GM10847 (cell line): Measurements from ENCODE around the gene MELTF.
A peak's percentile ranks its signal among the peaks of the same experiment; 100 is the strongest.

Experiments
- POLR2A ChIP-seq: IDR thresholded peaks from 2 replicates; pipeline ENCODE4 v1.6.1; 2011; ENCODE audit not compliant: insufficient read length; ENCODE audit errors: extremely low read depth

The MELTF gene

DNA sequence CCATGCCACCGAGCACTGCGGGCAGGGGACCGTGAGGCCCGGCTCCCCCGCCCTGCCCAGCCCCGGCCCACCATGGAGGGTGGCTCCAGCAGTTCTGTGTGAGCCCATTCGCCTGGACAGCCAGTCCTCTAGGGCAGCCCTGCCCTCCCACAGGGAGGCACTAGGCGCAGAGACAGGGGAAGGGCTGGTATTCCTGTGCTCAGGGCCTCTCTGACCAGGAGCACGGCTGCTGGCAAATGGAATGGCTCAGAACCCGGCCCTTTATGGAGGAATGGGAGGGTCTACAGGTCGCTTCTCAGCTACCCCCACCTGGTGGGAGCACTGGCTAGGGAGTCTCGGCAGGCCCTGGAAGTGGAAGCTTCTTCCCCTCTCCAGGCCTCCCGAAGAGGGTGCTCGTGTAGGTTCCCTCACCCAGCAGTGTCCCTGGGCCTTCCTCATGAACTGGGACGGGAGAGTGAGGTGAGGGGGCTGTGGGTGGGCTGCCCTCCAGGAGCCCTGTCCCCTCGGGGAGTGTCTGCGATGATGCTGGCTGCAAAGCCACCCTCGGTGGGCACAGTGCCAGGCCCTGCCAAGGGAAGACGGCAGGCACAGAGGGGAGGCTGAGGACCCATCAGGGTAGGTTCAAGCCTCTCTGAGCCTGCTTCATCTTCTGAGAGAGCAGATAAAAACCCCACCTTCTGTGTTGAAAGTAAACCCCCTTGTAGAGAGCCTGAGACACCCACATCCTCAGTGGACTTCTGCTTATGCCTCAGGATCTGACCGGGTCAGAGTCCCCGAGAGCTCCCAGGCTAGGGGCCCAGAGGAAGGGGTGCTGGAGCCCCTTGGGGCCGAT, 1.5 kb downstream of the MELTF start:
- TF ChIP-seq POLR2A: no peak

DNA sequence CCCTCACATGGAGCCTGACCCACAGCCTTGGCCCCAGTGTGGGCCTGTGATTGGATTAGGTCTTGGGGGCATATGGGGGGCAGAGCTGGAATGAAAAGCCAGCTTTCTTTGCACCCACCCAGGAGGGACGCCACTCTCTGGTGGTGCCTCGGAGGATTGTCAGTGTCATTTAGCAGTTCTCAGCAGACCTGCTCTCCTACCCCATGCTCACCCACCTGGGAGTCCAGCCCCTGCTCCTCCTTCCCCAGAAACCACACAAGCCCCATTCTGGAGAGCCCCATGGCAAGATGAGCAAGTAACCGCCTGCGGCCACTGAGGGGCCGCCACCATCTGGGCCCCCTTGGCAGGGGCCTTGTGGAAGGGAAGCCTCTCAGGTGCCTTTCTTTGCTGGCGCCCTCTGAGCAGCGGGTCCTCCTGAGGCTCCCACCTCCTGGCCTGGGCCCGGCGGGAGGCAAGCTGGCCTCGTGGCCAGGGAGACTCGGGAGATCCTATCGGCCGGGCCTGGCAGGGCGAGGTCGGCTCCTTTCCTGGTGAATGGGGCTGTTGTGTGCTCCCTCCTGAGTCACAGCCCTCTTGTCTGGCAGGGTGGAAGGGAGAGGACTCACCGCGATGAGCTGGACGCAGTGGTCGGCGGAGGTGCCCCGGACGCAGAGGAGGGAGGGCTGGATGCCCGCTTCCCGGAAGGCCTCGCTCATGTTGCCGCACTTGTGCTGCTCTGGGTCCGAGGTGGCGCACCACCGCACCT, 2.3 kb downstream of the MELTF start:
- TF ChIP-seq POLR2A: no peak

DNA sequence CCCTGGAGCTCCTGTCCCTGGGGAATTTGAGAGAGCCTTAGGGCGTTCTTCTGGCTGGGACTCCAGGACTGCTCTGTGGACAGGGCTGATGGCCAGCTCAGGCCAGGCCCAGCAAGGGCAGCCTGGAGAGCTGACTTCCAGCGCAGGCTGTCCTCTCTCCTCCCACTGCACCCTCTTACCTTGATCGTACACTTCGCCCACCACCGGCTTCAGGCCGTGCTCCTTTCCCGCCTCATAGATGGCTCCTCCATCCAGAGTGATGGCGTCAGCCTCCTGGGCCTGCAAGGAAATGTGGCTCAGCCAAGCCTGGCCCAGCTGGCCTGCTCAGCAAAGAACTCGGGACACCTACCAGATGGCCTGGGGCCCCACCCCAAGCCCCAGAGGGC, 3.1 kb downstream of the MELTF start:
- no peak for TF ChIP-seq POLR2A

DNA sequence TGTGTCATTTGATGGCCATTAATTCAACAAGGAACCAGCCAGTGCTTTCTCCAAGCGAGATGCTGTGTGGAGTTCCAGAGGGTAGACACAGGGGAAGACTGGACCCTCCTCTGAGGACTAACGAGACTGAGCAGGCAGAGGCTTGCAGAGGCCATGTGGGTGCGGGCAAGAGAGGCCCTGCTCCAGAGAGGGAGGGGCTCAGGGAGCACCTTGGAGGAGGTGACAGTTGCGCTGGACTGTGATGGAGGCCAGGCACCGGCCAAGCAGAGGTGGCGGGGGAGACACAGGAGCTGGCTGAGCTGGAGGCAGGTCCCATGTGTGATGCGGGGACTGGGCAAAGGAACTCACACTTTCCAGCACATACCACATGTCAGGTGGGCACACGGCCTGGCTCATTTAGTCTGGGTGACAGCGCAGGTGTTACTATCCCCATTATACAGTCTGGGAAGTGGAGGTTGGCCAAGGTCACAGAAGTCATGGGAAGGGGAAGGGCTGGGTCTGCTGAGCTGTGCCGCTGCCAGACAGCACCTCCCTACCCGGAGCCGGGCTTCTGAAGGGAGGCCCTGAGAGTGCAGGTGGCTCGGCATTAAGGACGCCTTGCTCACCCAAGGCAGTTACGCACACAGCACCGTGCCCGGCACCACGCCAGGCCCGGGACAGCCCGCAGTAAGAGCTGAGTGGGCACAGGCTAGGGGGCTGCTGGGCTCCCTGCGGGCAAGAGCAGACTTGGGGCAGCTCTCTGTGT, 3.7 kb downstream of the MELTF start:
- TF ChIP-seq POLR2A: no peak

DNA sequence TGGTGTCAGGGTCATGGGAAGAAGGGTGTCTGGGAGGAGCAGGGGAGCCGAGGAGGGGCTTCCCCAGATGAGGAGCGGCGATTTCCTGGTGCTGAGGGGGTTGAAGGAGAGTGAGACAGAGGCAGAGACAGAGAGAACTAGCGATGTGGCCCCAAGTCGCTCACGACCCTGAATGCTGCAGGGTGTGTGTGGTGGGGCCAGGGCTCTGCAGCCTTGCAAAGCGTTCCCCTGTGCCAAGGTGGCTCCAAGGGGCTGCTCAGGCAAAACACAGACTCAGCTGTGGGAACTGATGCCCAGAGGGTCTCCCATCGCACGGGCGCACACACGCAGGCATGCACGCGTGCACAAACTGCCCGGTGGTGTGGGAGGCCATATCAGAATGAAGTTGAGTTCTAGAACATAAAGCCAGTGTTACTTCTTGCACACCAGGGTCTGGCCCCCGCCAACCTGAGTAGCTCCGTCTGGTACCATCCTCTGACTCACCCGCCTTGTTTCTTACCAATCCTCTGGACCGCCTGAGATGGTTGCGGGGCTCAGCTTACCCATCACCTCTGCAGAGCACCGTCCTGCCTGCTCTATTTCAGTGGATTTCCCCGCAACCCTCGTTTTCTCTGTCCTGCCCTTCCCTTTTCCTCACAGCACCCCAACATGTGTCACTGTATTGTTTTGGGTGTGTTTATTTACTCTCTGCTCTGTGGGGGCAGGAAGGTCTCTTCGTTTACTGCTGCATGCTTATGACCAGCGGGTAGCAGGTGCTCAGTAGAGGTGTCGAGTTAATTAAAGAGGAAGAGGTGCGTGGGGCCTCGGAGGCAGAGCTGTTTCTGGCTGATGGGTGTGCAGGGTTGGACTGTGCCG, 4.5 kb downstream of the MELTF start:
- TF ChIP-seq POLR2A: no peak

DNA sequence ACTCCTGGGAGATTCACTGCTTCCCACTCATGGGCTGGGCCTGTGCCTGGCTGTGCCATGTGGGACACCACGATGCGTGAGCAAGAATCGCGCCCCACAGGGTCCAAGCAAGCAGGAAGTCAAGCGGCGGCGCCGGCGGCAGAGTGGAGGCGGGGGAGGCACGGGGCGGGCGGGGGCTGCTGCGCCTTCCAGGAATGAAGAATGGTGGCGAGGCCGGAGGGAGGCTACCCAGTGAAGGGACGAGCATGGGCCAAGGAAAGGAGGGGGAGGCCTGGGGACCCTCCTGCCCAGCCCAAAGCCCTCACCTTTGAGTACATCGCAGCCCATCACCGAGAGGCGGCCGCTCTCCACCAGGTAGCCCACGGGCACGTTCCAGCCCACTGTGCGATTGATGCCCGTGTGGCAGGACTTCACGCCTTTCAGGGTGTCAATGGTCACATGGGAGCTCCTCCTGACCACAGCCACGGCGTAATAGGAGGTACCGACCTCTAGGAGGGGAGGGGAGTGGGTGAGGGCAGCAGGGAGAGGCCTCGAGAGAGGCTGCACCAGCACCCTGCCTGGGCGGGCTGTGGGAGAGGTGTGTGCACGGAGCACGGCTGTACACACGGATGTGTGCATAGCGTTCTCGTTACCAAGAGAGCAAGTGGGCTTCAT, 5.5 kb downstream of the MELTF start:
- TF ChIP-seq POLR2A: no peak

DNA sequence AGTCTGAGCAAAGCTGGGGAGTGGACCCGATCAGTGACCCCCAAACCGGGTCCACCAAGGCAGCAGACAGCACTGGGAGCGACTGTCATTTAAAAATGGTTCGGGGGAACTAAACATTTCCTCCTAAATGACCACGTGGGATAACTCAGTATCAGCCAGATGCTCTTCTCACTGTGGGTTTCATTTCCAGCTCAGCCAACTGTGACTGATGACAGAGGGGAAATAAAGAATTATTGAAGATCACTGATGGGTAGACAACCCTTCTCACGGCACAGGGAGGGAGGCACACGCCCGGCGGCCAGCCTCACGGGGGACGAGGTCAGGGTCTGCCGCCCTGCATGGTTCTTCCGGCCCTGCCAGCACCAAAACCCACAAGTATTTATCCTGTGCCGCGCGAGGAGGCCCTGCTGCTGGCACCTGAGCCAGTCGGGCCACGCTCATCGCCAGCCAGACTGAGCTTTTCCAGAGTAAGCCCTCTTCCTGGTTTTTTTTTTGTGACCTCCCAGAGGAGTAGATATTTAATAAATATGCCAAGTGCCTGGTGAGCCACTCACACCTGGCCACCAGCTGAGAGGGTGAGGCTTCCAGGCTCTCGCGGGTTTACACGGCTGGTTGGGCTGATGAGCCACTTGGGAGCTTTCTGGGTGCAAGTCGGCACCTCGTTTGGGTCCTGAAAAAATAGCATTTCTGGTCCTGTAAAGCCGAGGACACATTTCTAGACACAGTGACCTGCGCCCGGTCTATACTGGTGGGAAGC, 6.2 kb downstream of the MELTF start:
- TF ChIP-seq POLR2A: no peak

DNA sequence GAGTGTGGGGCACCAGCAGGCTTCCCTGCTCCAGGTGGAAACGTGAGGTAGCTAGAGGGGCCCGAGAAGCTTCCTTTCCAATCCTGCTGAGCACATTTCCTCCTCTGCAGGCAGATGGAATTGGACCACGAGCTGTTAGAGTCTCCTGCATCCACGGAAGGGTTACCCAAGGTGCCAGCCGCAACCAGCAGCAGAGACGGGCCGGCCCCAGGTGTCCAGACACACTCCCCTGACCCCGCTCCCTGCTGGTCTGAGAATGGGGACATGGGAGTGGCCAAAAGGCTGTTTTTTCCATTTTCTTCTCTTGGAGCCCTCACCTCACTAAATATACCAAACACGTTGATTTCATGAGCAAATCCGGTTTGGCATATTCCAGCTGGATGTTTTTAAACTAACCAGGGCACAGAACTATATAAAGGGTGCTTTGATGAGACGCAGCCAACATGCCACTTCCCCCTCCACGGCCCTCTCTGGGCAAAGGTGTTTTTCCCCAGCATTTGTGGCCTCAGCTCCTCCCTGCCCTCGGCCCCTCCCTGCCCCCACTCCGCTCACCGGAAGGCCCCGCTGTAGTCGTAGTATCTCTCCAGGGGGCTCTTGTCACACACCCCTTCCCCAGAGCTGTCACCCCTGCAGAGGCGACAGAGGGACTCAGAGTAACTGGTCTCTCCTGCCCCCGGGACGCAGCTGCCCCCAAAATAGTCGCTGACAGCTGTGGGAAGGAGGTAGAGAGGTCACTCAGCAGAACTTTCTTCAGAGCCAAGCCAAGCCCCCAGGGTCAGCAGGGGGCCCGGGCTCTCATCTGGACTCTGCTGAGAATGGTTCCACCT, 7.0 kb downstream of the MELTF start:
- no peak for TF ChIP-seq POLR2A

DNA sequence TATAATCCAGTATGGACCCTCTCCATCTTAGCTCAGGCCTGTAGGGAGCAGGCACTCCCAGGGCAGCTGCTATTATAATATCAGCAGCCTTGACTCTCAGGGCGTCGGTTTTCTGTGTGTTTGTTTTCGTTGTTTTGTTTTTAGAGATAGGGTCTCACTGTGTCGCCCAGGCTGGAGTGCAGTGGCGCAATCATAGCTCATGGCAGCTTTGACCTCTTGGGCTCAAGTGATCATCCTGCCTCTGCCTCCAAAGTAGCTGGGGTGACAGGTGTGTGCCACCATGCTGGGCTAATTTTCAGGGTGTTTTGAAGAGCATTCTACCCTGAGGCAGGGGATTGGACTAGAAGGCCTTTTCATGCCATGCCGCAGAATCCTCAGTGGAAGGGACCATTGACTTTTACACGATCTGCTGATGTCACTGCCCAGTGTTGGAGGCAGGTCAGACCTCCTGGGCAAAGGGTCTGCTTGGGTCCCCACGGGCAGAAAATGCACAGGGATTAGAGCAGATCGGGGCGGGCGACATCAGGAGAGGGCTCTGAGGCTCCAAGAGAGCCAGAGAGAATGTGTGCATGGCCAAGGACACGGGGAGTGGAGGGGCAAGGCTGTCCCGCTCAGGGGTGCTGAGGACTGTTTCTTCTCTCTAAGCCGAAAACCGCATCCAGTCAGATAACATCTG, 7.8 kb downstream of the MELTF start:
- TF ChIP-seq POLR2A: no peak

DNA sequence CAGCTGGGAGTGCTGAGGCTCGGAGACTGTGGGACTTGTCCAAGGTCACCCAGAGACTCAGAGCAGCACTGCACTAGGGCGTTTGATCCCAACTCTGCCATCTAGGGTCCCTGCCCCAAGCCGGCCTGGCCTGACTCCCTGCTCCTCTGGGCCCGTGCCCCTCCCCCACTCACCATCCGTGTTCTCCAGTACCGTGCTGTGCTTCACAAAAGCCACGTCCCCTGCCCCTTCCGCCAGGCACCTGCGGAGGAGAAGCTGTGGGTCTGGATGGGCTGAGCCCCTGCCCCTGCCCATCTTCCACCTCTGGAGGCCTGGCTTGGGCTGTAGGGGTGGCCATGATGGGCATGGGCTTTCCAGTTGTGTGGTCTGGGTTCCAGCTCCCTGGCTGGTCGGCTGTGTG, 8.4 kb downstream of the MELTF start:
- TF ChIP-seq POLR2A: peak; percentile 6

DNA sequence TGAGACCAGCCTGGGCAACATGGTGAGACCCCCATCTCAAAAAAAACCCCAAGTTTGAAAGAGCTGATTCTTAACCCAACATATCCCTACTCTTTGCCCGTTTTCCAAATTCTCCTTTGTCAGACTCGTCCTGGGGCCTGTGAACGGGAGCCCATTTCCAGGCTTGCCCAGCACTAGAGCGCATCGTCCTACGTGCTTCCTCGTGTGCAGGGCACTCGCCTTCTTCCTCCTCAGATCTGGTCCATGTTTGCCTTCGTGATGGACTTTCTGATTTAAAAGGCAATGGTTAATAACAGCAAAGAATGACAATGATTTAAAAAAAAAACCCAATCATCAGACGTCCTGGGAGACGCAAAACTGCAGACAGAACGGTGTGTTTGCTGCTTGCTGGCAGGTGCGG, 10.1 kb downstream of the MELTF start:
- TF ChIP-seq POLR2A: no peak

DNA sequence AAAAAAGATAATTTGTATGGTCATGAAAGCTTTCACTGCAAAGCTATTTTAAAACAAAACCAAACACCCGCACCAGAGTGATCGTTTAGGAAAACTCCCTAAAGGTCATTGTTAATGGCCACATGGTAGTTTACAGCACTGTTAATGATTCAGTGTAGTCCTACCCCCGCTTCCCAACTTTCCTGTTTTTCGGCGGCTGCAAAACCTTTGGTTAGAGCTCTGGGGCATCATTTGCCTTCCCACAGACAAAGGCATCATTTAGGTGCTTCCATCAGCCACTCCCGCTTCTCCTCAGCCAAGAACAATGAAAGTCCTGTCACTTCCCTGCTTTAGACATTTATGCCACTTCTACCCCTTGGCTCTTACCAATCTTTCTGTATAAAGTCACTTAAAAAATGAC, 10.6 kb downstream of the MELTF start:
- no peak for TF ChIP-seq POLR2A
